Neural progenitor cell (in vitro differentiated cells): ENCODE results near the gene SH3GL1. TPM values are rescaled to one million over a fixed set of nuclear protein-coding genes. Genes with fewer than 3 reads are reported as not detected.

Experiments
- DNase-seq: peaks from one replicate; pipeline ENCODE4 v3.0.0-alpha.2; 2016; ENCODE audit warnings: low spot score
- H2AFZ ChIP-seq: fragments of 200-600 bp; sonication (generic); replicated peaks from 2 replicates; pipeline ENCODE4 v1.6.1; 2016; ENCODE audit warnings: antibody characterized with exemption
- H3F3A ChIP-seq: fragments of 200-600 bp; sonication (generic); 2 replicates; pipeline ENCODE4 v1.6.1; 2016; ENCODE audit warnings: antibody characterized with exemption, low read depth
- H3K27ac ChIP-seq: fragments of 200-600 bp; sonication (generic); 2 replicates; pipeline ENCODE4 v1.5.1; 2016; ENCODE audit warnings: mild to moderate bottlenecking
- H3K27me3 ChIP-seq: fragments of 200-600 bp; sonication (generic); 2 replicates; pipeline ENCODE4 v1.6.1; 2016; ENCODE audit warnings: mild to moderate bottlenecking, moderate library complexity
- H3K36me3 ChIP-seq: fragments of 200-600 bp; sonication (generic); 2 replicates; pipeline ENCODE4 v1.5.1; 2016
- H3K4me1 ChIP-seq: fragments of 200-600 bp; sonication (generic); 2 replicates; pipeline ENCODE4 v1.6.1; 2016; ENCODE audit warnings: mixed run types
- H3K4me2 ChIP-seq: fragments of 200-600 bp; sonication (generic); 2 replicates; pipeline ENCODE4 v1.6.1; 2016
- H3K4me3 ChIP-seq: fragments of 200-600 bp; sonication (generic); 2 replicates; pipeline ENCODE4 v1.5.1; 2016
- H3K79me2 ChIP-seq: fragments of 200-600 bp; sonication (generic); 2 replicates; pipeline ENCODE4 v1.6.1; 2016; ENCODE audit warnings: low read depth
- H3K9ac ChIP-seq: fragments of 200-600 bp; sonication (generic); 2 replicates; pipeline ENCODE4 v1.6.1; 2016
- H3K9me3 ChIP-seq: fragments of 200-600 bp; sonication (generic); 2 replicates; pipeline ENCODE4 v1.5.1; 2016; ENCODE audit warnings: low read depth
- H4K20me1 ChIP-seq: fragments of 200-600 bp; sonication (generic); 2 replicates; pipeline ENCODE4 v1.6.1; 2016; ENCODE audit warnings: low read depth
- H3K27ac Mint-ChIP-seq: 3 replicates; pipeline ENCODE4 v1.8.0; 2021; ENCODE audit warnings: mixed read lengths
- H3K27me3 Mint-ChIP-seq: 2 replicates; pipeline ENCODE4 v1.8.0; 2022; ENCODE audit warnings: low read depth, mild to moderate bottlenecking, inconsistent platforms, moderate library complexity, mixed read lengths; ENCODE audit not compliant: insufficient read depth
- H3K36me3 Mint-ChIP-seq: 3 replicates; pipeline ENCODE4 v1.8.0; 2021; ENCODE audit warnings: mixed read lengths
- H3K4me1 Mint-ChIP-seq: 3 replicates; pipeline ENCODE4 v1.8.0; 2021; ENCODE audit warnings: mixed read lengths
- H3K4me3 Mint-ChIP-seq: 3 replicates; pipeline ENCODE4 v1.8.0; 2021; ENCODE audit warnings: mild to moderate bottlenecking, moderate library complexity, mixed read lengths
- H3K9me3 Mint-ChIP-seq: 3 replicates; pipeline ENCODE4 v1.8.0; 2020; ENCODE audit warnings: mixed read lengths
- CTCF ChIP-seq: fragments of 200-600 bp; sonication (generic); IDR thresholded peaks from 2 replicates; pipeline ENCODE4 v1.5.1; 2017; ENCODE audit warnings: antibody characterized with exemption, mild to moderate bottlenecking
- EZH2 ChIP-seq: fragments of 200-600 bp; sonication (generic); IDR thresholded peaks from 2 replicates; pipeline ENCODE4 v1.6.1; 2017; ENCODE audit warnings: antibody characterized with exemption, mild to moderate bottlenecking, moderate library complexity
- EZH2phosphoT487 ChIP-seq: fragments of 200-600 bp; sonication (generic); IDR thresholded peaks from 2 replicates; pipeline ENCODE4 v1.6.1; 2017; ENCODE audit warnings: antibody characterized with exemption
- total RNA-seq: library from RNA; depleted of rRNA; stranded (reverse); fragments of >200 nt; gene quantifications from 2 replicates; pipeline ENCODE4 v1.2.3, GENCODE V29; 2015; ENCODE audit warnings: low replicate concordance

SH3GL1 gene
- total RNA-seq, 1 donor from 2014 or later = 25.3 TPM

- no peaks in the 10 kb centered on the region for H3K36me3 ChIP-seq
These were observed 45.8 kb upstream of the SH3GL1 start for GRCh38 chr19:4445963-4446703.

GRCh38 chr19:4444765-4445741 lies 44.7 kb upstream of the SH3GL1 start:
- Histone ChIP-seq H2AFZ (no peak overlapping the region), H3K4me3 (no peak overlapping the region), H3K4me2 (no peak overlapping the region), H4K20me1 (peaks cover 19% of the 10 kb centered on the region), H3K9ac (no peak overlapping the region), H3K36me3 (no peaks in the 10 kb centered on the region), H3K4me1 (no peaks in the 10 kb centered on the region), H3K27ac (peak overlapping the region; percentile 29), H3K79me2 (no peaks in the 10 kb centered on the region), H3K27me3 (no peaks in the 10 kb centered on the region), H3K9me3 (no peaks in the 10 kb centered on the region), H3F3A (no peaks in the 10 kb centered on the region)
- Mint-ChIP-seq H3K4me1 (peaks cover 2% of the 10 kb centered on the region), H3K27ac (no peak overlapping the region), H3K36me3 (peaks cover 12% of the 10 kb centered on the region), H3K27me3 (peaks cover 5% of the 10 kb centered on the region), H3K9me3 (no peaks in the 10 kb centered on the region), H3K4me3 (no peak overlapping the region)
- TF ChIP-seq EZH2phosphoT487 (no peak), CTCF (no peak), EZH2 (no peak)
- DNase-seq = no peak

More at GRCh38 chr19:4445963-4446703, 45.8 kb upstream of the SH3GL1 start:
- H3K36me3 Mint-ChIP-seq = peaks cover 11% of the 10 kb centered on the region
- no peak overlapping the region for H3K27ac Mint-ChIP-seq
- H4K20me1 ChIP-seq = peaks cover 19% of the 10 kb centered on the region
- no peak for DNase-seq
- H3F3A ChIP-seq = peaks cover 4% of the 10 kb centered on the region
- no peak overlapping the region for H3K27ac ChIP-seq
- TF ChIP-seq EZH2phosphoT487 (no peak), CTCF (no peak), EZH2 (no peak)
- no peaks in the 10 kb centered on the region for H3K9me3 ChIP-seq
- H3K9me3 Mint-ChIP-seq = no peaks in the 10 kb centered on the region
- H3K4me1 Mint-ChIP-seq = peaks cover 2% of the 10 kb centered on the region
- no peak overlapping the region for H2AFZ ChIP-seq
- no peaks in the 10 kb centered on the region for H3K27me3 ChIP-seq
- no peak overlapping the region for H3K4me2 ChIP-seq
- no peak overlapping the region for H3K4me3 ChIP-seq
- no peak overlapping the region for H3K4me3 Mint-ChIP-seq
- no peak overlapping the region for H3K9ac ChIP-seq
- no peaks in the 10 kb centered on the region for H3K4me1 ChIP-seq
- peaks cover 5% of the 10 kb centered on the region for H3K27me3 Mint-ChIP-seq
- H3K79me2 ChIP-seq = no peaks in the 10 kb centered on the region

GRCh38 chr19:4443966-4444764 lies 43.8 kb upstream of the SH3GL1 start:
- peaks cover 12% of the 10 kb centered on the region for H3K36me3 Mint-ChIP-seq

More at GRCh38 chr19:4443966-4444764, 43.8 kb upstream of the SH3GL1 start:
- Mint-ChIP-seq H3K4me3 (no peak overlapping the region), H3K27me3 (peaks cover 5% of the 10 kb centered on the region), H3K27ac (no peak overlapping the region), H3K9me3 (no peaks in the 10 kb centered on the region), H3K4me1 (peaks cover 2% of the 10 kb centered on the region)
- H3K9ac ChIP-seq = no peak overlapping the region
- H3K4me3 ChIP-seq = no peak overlapping the region
- no peaks in the 10 kb centered on the region for H3F3A ChIP-seq
- no peak overlapping the region for H3K27ac ChIP-seq
- H3K27me3 ChIP-seq = no peaks in the 10 kb centered on the region
- H3K79me2 ChIP-seq = no peaks in the 10 kb centered on the region
- no peak for TF ChIP-seq EZH2phosphoT487
- TF ChIP-seq EZH2 = no peak
- TF ChIP-seq CTCF = no peak
- peaks cover 23% of the 10 kb centered on the region for H4K20me1 ChIP-seq
- DNase-seq = no peak
- H3K36me3 ChIP-seq = no peaks in the 10 kb centered on the region
- H3K4me2 ChIP-seq = no peak overlapping the region
- no peaks in the 10 kb centered on the region for H3K4me1 ChIP-seq
- H2AFZ ChIP-seq = no peak overlapping the region
- no peaks in the 10 kb centered on the region for H3K9me3 ChIP-seq
